ENCODE measurements around the gene MLIP.

MLIP gene

DNA sequence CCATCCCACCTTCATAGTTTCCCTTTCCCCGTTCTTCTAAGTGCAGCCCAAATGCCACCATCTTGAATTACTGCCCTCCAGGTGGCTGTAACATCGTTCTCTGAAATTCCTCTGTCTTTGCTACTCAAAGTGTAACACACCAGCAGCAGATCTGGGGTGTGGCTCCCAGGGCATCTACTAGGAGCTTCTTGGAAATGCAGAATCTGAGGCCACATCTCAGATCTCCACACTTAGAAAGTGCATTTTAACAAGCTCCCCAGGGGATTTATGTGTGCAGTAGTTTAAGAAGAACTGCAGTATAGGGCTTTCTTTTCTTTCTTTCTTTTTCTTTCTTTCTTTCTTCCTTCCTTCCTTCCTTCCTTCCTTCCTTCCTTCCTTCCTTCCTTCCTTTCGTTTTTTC, 1.7 kb upstream of the MLIP start:
- Histone ChIP-seq H3K4me1 (ENCODE audit: low read length) (no peaks in the 10 kb centered on the region), H3K4me3 (ENCODE audit: low read length) (no peak overlapping the region), H3K9ac (ENCODE audit: low read length) (no peak overlapping the region), H3K4me2 (ENCODE audit: low read length) (no peak overlapping the region), H3K36me3 (replicated peaks; ENCODE audit: low read depth, low read length) (no peaks in the 10 kb centered on the region), H4K20me1 (ENCODE audit: insufficient read depth, low read length) (no peaks in the 10 kb centered on the region), H3K79me2 (ENCODE audit: low read length) (no peaks in the 10 kb centered on the region), H3K27ac (ENCODE audit: low read length) (no peak overlapping the region), H2AFZ (ENCODE audit: low read depth, low read length) (no peak overlapping the region), H3K9me3 (ENCODE audit: insufficient read depth, low read length) (no peaks in the 10 kb centered on the region), H3K27me3 (ENCODE audit: low read depth, low read length) (peaks cover 32% of the 10 kb centered on the region)
- no peak for TF ChIP-seq EZH2phosphoT487 (IDR thresholded peaks at IDR 0.05; ENCODE audit: low read depth)
- TF ChIP-seq, protein P1, sequence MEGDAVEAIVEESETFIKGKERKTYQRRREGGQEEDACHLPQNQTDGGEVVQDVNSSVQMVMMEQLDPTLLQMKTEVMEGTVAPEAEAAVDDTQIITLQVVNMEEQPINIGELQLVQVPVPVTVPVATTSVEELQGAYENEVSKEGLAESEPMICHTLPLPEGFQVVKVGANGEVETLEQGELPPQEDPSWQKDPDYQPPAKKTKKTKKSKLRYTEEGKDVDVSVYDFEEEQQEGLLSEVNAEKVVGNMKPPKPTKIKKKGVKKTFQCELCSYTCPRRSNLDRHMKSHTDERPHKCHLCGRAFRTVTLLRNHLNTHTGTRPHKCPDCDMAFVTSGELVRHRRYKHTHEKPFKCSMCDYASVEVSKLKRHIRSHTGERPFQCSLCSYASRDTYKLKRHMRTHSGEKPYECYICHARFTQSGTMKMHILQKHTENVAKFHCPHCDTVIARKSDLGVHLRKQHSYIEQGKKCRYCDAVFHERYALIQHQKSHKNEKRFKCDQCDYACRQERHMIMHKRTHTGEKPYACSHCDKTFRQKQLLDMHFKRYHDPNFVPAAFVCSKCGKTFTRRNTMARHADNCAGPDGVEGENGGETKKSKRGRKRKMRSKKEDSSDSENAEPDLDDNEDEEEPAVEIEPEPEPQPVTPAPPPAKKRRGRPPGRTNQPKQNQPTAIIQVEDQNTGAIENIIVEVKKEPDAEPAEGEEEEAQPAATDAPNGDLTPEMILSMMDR (IDR thresholded peaks at IDR 0.05; ENCODE audit: low read depth, low read length), result no peak

DNA sequence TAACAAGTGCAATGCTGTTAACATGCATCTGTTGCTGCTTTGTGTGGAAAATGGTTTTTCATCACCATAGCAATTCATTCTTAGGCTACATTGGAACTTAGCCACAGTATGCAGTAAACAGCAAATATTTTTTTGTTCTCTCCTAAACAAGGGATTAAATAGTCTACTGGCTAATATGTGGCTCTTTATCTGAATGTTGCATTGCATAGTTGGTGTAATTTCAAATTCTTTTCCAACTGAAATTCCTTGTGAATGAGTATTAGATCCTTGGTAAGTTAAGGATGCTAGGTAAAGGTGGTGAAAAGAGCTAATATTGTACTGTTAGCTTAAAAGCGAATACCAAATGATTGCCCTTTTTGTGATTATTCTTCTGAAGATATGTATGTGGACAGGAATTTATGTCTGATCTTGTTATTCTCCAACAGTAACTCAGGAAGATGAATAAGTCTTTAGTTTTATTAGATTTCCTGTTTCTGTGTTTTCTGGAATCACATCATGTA, 958 bp downstream of the MLIP start:
- Histone ChIP-seq H3K27me3 (ENCODE audit: low read depth, low read length) (peaks cover 22% of the 10 kb centered on the region), H2AFZ (ENCODE audit: low read depth, low read length) (no peak overlapping the region), H3K9me3 (ENCODE audit: insufficient read depth, low read length) (no peaks in the 10 kb centered on the region), H3K27ac (ENCODE audit: low read length) (no peak overlapping the region), H3K36me3 (replicated peaks; ENCODE audit: low read depth, low read length) (no peaks in the 10 kb centered on the region), H3K9ac (ENCODE audit: low read length) (no peak overlapping the region), H3K4me3 (ENCODE audit: low read length) (no peak overlapping the region), H3K79me2 (ENCODE audit: low read length) (no peaks in the 10 kb centered on the region), H3K4me1 (ENCODE audit: low read length) (no peaks in the 10 kb centered on the region), H4K20me1 (ENCODE audit: insufficient read depth, low read length) (no peaks in the 10 kb centered on the region), H3K4me2 (ENCODE audit: low read length) (no peak overlapping the region)
- TF ChIP-seq, protein P1 (IDR thresholded peaks at IDR 0.05; ENCODE audit: low read depth, low read length), result no peak
- no peak for TF ChIP-seq EZH2phosphoT487 (IDR thresholded peaks at IDR 0.05; ENCODE audit: low read depth)

DNA sequence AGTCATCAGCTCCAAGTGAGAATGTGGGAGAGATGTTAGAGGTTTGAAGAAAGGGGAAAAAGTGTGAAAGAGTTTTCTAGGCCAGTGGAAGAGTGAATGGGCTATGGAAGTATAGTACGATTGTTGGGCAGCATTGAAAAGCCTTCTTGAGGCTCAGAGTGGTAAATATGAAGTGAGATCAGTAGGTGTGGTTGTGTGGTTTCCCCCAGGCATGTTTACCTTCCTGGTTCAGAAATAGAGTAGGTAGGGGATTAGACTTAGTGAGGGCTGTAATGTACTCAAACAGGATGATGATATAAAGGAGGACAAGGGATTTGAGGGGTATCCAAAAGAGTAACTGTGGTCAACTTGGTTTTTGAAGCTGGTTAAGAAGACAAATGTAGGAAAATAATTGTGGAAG, 3.7 kb downstream of the MLIP start:
- Histone ChIP-seq H3K9me3 (ENCODE audit: insufficient read depth, low read length) (peaks cover 3% of the 10 kb centered on the region; the same call in 1 of the 2 replicates), H2AFZ (ENCODE audit: low read depth, low read length) (no peak overlapping the region), H3K79me2 (ENCODE audit: low read length) (no peaks in the 10 kb centered on the region), H3K4me3 (ENCODE audit: low read length) (no peak overlapping the region), H3K4me2 (ENCODE audit: low read length) (no peak overlapping the region), H3K27ac (ENCODE audit: low read length) (no peak overlapping the region), H3K4me1 (ENCODE audit: low read length) (no peaks in the 10 kb centered on the region), H4K20me1 (ENCODE audit: insufficient read depth, low read length) (no peaks in the 10 kb centered on the region), H3K36me3 (replicated peaks; ENCODE audit: low read depth, low read length) (no peaks in the 10 kb centered on the region), H3K9ac (ENCODE audit: low read length) (no peak overlapping the region), H3K27me3 (ENCODE audit: low read depth, low read length) (peaks cover 12% of the 10 kb centered on the region; the same call in 1 of the 2 replicates)
- no peak for TF ChIP-seq EZH2phosphoT487 (IDR thresholded peaks at IDR 0.05; ENCODE audit: low read depth)
- TF ChIP-seq, protein P1 (IDR thresholded peaks at IDR 0.05; ENCODE audit: low read depth, low read length), result no peak

DNA sequence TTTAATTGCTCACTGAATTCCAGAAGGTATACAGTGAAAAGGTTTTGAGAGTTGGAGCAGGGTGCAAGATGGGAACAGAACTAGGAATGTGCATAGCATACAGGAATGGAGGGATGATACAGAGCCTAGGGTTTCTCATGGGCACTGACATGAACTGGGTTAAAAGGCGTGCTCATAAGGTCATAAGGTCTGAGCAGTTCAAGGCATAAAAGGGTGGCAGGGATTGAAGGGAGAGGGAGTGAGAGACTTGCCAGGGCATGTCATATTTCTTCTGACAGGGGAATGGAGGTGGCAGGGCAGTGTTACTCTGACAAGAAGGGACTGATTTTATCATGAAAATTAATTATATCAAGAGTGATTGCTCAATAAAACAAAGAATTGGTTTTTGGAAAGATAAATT, 4.7 kb downstream of the MLIP start:
- H3K36me3 ChIP-seq (replicated peaks; ENCODE audit: low read depth, low read length), result no peaks in the 10 kb centered on the region
- no peak overlapping the region for H3K9ac ChIP-seq (ENCODE audit: low read length)
- no peak overlapping the region for H3K4me3 ChIP-seq (ENCODE audit: low read length)
- no peak overlapping the region for H2AFZ ChIP-seq (ENCODE audit: low read depth, low read length)
- H3K4me1 ChIP-seq (ENCODE audit: low read length), result no peaks in the 10 kb centered on the region
- no peaks in the 10 kb centered on the region for H4K20me1 ChIP-seq (ENCODE audit: insufficient read depth, low read length)
- H3K79me2 ChIP-seq (ENCODE audit: low read length), result no peaks in the 10 kb centered on the region
- no peak overlapping the region for H3K27ac ChIP-seq (ENCODE audit: low read length)
- no peak overlapping the region for H3K4me2 ChIP-seq (ENCODE audit: low read length)
- peaks cover 8% of the 10 kb centered on the region; the same call in 1 of the 2 replicates for H3K27me3 ChIP-seq (ENCODE audit: low read depth, low read length)
- TF ChIP-seq, protein P1 (IDR thresholded peaks at IDR 0.05; ENCODE audit: low read depth, low read length), result no peak
- no peak for TF ChIP-seq EZH2phosphoT487 (IDR thresholded peaks at IDR 0.05; ENCODE audit: low read depth)
- H3K9me3 ChIP-seq (ENCODE audit: insufficient read depth, low read length), result peaks cover 3% of the 10 kb centered on the region; the same call in 1 of the 2 replicates
